Loucy (cell line): ENCODE measurements around the gene SPI1.
A peak's percentile ranks its signal among the peaks of the same experiment; 100 is the strongest.

ENCODE experiments used
- H2AFZ ChIP-seq: fragments of 200-600 bp; sonication (generic); 2 replicates; pipeline ENCODE4 v1.6.0; 2016; ENCODE audit warnings: antibody characterized with exemption, mild to moderate bottlenecking, low read length, moderate library complexity
- H3F3A ChIP-seq: fragments of 200-600 bp; 2 replicates; pipeline ENCODE4 v1.6.0; 2016; ENCODE audit warnings: antibody characterized with exemption, low read depth, mild to moderate bottlenecking
- H3K27me3 ChIP-seq: fragments of 200-600 bp; sonication (generic); 2 replicates; pipeline ENCODE4 v1.6.1; 2014; ENCODE audit warnings: low read length, mild to moderate bottlenecking; ENCODE audit not compliant: insufficient read depth, poor library complexity, severe bottlenecking
- H3K36me3 ChIP-seq: fragments of 200-600 bp; sonication (generic); 2 replicates; pipeline ENCODE4 v1.6.1; 2016; ENCODE audit warnings: low read length; ENCODE audit not compliant: insufficient read depth
- H3K4me1 ChIP-seq: fragments of 200-600 bp; sonication (generic); 2 replicates; pipeline ENCODE4 v1.5.1; 2014; ENCODE audit warnings: low read length, mild to moderate bottlenecking; ENCODE audit not compliant: insufficient read depth, poor library complexity, severe bottlenecking
- H3K4me2 ChIP-seq: fragments of 200-600 bp; sonication (generic); 2 replicates; pipeline ENCODE4 v1.6.0; 2014; ENCODE audit warnings: antibody characterized with exemption, low read length, low read depth, mild to moderate bottlenecking; ENCODE audit not compliant: poor library complexity, severe bottlenecking
- H3K4me3 ChIP-seq: fragments of 200-600 bp; sonication (generic); 2 replicates; pipeline ENCODE4 v1.5.1; 2014; ENCODE audit warnings: low read length, mild to moderate bottlenecking, mixed read lengths; ENCODE audit not compliant: poor library complexity, severe bottlenecking
- H3K79me2 ChIP-seq: fragments of 200-600 bp; sonication (generic); 2 replicates; pipeline ENCODE4 v1.6.1; 2014; ENCODE audit warnings: low read length; ENCODE audit not compliant: insufficient read depth
- H3K9ac ChIP-seq: fragments of 200-600 bp; sonication (generic); 2 replicates; pipeline ENCODE4 v1.6.0; 2014; ENCODE audit warnings: mild to moderate bottlenecking, low read depth, low read length, moderate library complexity; ENCODE audit not compliant: poor library complexity, severe bottlenecking
- H3K9me2 ChIP-seq: fragments of 200-600 bp; sonication (generic); replicated peaks from 2 replicates; pipeline ENCODE4 v1.6.1; 2016; ENCODE audit warnings: low read depth, low read length, mixed read lengths
- H3K9me3 ChIP-seq: fragments of 200-600 bp; sonication (generic); 2 replicates; pipeline ENCODE4 v1.6.1; 2014; ENCODE audit warnings: mild to moderate bottlenecking, antibody characterized with exemption, low read length, low read depth; ENCODE audit not compliant: insufficient read depth
- H4K20me1 ChIP-seq: fragments of 200-600 bp; sonication (generic); 2 replicates; pipeline ENCODE4 v1.6.0; 2014; ENCODE audit warnings: antibody characterized with exemption, low read length, mild to moderate bottlenecking; ENCODE audit not compliant: insufficient read depth, poor library complexity, severe bottlenecking
- EZH2phosphoT487 ChIP-seq: fragments of 200-600 bp; IDR thresholded peaks from 2 replicates; pipeline ENCODE4 v1.6.1; 2018; ENCODE audit warnings: antibody characterized with exemption, mild to moderate bottlenecking, moderate library complexity, borderline replicate concordance
- TF ChIP-seq, protein P1 (sequence below): fragments of 200-600 bp; sonication (generic); conservative IDR thresholded peaks from 2 replicates; pipeline ENCODE4 v1.5.1; 2014; ENCODE audit warnings: mild to moderate bottlenecking, antibody characterized with exemption, low read length

The SPI1 gene

DNA sequence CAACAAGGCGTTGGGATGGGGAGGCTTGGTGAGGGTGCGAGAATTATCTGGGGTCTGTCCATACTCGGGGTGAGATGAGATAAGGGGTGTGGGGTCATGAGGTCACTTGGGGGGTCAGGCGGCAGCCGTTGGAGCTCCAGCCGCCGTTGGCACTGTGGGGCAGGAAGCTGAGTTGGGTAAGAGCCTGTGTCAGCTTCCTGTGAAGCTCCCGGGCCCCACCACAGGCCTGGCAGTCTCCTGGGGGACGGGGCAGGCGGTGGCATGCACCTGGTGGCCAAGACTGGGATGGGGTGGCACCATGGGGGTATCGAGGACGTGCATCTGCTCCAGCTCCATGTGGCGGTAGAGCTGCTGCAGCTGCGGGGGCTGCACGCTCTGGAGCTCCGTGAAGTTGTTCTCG, 18.8 kb downstream of the SPI1 start:
- Histone ChIP-seq H3K9ac (peak overlapping the region; percentile 68), H3K4me1 (peaks cover 39% of the 10 kb centered on the region)
- TF ChIP-seq, protein P1, sequence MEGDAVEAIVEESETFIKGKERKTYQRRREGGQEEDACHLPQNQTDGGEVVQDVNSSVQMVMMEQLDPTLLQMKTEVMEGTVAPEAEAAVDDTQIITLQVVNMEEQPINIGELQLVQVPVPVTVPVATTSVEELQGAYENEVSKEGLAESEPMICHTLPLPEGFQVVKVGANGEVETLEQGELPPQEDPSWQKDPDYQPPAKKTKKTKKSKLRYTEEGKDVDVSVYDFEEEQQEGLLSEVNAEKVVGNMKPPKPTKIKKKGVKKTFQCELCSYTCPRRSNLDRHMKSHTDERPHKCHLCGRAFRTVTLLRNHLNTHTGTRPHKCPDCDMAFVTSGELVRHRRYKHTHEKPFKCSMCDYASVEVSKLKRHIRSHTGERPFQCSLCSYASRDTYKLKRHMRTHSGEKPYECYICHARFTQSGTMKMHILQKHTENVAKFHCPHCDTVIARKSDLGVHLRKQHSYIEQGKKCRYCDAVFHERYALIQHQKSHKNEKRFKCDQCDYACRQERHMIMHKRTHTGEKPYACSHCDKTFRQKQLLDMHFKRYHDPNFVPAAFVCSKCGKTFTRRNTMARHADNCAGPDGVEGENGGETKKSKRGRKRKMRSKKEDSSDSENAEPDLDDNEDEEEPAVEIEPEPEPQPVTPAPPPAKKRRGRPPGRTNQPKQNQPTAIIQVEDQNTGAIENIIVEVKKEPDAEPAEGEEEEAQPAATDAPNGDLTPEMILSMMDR, result peak; percentile 15; the same call in 1 of the 2 replicates
- TF ChIP-seq EZH2phosphoT487, result no peak

DNA sequence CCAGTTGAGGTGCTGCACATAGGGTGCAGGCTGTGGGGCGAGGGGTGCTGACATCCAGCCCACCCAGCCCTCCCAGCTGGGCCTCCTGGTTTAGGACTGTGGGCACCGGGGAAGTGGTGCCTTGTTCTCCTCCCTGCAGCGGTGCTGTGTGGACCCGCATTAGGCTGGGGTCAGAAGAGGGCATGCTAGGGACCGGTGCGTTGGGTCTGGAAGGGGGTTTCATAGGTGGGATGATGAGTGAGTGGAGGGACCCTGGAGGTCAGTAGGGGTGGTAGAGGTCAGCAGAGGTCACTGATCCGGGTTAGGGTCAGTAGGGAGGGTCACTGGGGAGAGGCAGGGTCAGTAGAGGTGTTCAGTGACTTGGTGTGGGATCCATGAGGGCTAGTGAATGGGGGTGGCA, 19.2 kb downstream of the SPI1 start:
- H3K4me2 ChIP-seq, result peak overlapping the region; percentile 52
- H3K79me2 ChIP-seq, result no peaks in the 10 kb centered on the region
- no peaks in the 10 kb centered on the region; the same call in 1 of the 2 replicates for H3F3A ChIP-seq

More for the DNA sequence above, 18.8 kb downstream of the SPI1 start:
- H3K9me2 ChIP-seq, result no peaks in the 10 kb centered on the region
- H3F3A ChIP-seq, result no peaks in the 10 kb centered on the region; the same call in 1 of the 2 replicates
- H3K9me3 ChIP-seq, result no peaks in the 10 kb centered on the region
- H3K36me3 ChIP-seq, result no peaks in the 10 kb centered on the region
- H3K4me3 ChIP-seq, result peak overlapping the region; percentile 14
- H2AFZ ChIP-seq, result no peak overlapping the region
- peak overlapping the region; percentile 52 for H3K4me2 ChIP-seq
- no peaks in the 10 kb centered on the region for H3K27me3 ChIP-seq
- no peaks in the 10 kb centered on the region for H4K20me1 ChIP-seq
- H3K79me2 ChIP-seq, result no peaks in the 10 kb centered on the region

DNA sequence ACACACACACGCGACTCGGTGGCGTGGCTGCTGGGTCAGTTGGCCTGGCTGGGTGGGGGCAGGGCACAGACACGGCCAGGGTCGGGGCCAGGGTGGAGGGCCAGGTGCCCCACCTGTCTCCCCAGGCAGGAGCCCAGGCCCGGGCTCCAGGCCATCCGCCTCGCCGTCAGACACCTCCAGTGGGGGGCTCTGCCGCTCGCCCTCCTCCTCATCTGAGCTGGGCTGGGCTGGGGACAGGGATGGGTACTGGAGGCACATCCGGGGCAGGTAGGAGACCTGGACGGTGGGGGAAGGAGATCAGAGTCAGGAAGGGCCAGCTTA, 19.7 kb downstream of the SPI1 start:
- Histone ChIP-seq H3K79me2 (no peaks in the 10 kb centered on the region), H3K9ac (peak overlapping the region; percentile 68), H4K20me1 (no peaks in the 10 kb centered on the region), H2AFZ (no peak overlapping the region), H3K36me3 (no peaks in the 10 kb centered on the region), H3K9me2 (no peaks in the 10 kb centered on the region), H3F3A (no peaks in the 10 kb centered on the region; the same call in 1 of the 2 replicates), H3K4me2 (no peak overlapping the region), H3K4me3 (no peak overlapping the region), H3K4me1 (peaks cover 39% of the 10 kb centered on the region), H3K27me3 (no peaks in the 10 kb centered on the region), H3K9me3 (no peaks in the 10 kb centered on the region)
- TF ChIP-seq EZH2phosphoT487, result no peak

More for the DNA sequence above, 19.2 kb downstream of the SPI1 start:
- peaks cover 39% of the 10 kb centered on the region for H3K4me1 ChIP-seq
- H3K9me3 ChIP-seq, result no peaks in the 10 kb centered on the region
- H3K9ac ChIP-seq, result peak overlapping the region; percentile 68
- no peak overlapping the region for H2AFZ ChIP-seq
- no peak for TF ChIP-seq EZH2phosphoT487
- TF ChIP-seq, protein P1, result no peak
- H3K9me2 ChIP-seq, result no peaks in the 10 kb centered on the region
- no peaks in the 10 kb centered on the region for H3K36me3 ChIP-seq
- H4K20me1 ChIP-seq, result no peaks in the 10 kb centered on the region
- no peaks in the 10 kb centered on the region for H3K27me3 ChIP-seq
- H3K4me3 ChIP-seq, result peak overlapping the region; percentile 14
